GM18909 (cell line): ENCODE measurements around the gene CEP83.

Source experiments
- ATAC-seq: cut with Tn5 transposase; IDR thresholded peaks from one replicate; pipeline ENCODE4 v1.9.1; 2021; ENCODE audit warnings: mild to moderate bottlenecking; ENCODE audit not compliant: unreplicated experiment, poor library complexity

Gene CEP83

DNA sequence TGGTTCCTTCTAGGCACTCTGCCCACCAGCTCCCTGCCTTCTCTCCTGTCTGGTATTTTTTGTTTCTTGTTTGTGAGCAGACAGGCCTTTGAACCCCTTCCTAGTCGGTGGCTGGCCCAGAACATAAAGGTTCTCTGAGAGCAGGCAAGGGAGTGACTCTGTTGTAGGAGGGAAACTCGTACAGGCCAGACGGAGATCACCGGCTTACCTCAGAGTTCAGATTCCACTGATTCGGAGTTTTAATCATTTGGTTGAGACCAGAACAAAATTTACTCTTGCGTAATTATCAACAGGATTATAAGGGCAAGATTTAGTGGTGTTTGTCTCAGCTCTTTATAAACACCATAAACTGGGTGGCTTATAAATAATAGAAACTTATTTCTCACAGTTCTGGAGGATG lies 182.9 kb downstream of the CEP83 start:
- ATAC-seq = no peak

- ATAC-seq = no peak
Measured at GRCh38 chr12:94273272-94273671, 186.4 kb downstream of the CEP83 start.

GRCh38 chr12:94272280-94272679 lies 187.4 kb downstream of the CEP83 start:
- ATAC-seq = no peak

GRCh38 chr12:94271351-94271750 lies 188.3 kb downstream of the CEP83 start:
- peak; percentile 50 for ATAC-seq

DNA sequence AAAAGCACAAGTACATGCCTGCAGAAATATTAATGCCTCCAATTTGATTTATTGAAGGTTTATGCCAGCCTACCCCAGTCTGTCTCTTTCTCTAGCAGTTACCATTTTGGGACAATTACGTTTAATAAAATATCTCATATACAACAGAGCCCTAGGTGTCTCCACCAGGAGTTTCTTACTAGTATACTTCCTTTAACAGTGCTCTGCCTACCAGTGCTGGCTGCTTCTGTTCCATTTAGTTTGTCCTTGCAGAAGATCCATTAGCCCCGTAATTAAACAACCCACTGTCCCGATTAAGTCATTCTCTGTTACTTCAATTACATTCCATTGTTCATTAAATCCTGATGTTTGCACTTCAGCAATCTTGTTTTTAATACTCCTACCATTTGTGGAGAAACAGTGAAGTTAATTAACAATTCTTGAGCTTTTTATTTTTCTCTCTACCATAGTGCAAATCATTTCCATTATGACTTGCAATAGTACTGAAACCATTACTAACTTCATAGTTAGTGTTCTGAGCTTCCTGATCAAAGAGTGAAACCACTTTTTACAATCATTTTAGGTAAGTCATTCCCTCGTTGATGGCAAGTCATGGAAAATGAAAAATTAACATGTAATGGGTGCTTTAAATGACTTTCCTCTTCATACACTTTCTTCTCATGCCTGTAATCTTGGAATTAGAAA lies 190.2 kb downstream of the CEP83 start:
- ATAC-seq = peak; percentile 52

- ATAC-seq = no peak
Measured at GRCh38 chr12:94267921-94268471, 191.7 kb downstream of the CEP83 start.

GRCh38 chr12:94267537-94267872 lies 192.2 kb downstream of the CEP83 start:
- no peak for ATAC-seq

DNA sequence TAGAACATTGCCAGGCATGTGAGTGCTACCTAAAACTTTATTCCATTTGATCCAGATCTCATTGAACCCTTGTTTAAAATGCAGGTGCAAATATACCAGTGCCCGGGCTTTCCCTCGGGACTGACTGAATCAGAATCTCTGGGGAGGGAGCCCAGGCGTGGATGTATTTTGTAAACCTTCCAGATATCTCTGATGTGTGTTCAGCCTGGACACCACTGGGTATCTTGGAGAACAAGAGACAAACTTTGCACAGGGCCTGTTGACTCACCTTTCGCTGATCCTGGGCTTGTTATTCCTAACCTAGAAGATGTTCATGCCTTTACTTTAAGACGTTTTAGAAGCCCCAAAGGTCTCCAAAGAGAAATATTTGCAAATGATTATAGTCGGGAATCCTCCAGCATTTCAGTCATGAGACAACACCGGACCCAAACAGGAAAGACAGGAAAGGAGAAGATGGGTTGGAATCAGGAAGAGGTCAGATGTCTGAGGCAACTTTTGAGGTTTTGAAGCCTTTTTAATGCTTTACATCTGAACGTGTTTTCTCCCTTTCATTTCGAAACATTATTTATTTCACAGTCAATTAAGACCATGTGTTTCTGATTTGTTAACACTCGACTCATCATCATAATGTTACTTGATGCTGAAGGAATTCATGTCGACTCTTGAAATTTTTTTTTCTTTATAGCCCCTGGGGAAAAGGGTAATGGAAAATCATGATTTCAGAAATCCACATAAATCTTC lies 192.7 kb downstream of the CEP83 start:
- ATAC-seq = no peak

GRCh38 chr12:94265966-94266745 lies 193.5 kb downstream of the CEP83 start:
- no peak for ATAC-seq

DNA sequence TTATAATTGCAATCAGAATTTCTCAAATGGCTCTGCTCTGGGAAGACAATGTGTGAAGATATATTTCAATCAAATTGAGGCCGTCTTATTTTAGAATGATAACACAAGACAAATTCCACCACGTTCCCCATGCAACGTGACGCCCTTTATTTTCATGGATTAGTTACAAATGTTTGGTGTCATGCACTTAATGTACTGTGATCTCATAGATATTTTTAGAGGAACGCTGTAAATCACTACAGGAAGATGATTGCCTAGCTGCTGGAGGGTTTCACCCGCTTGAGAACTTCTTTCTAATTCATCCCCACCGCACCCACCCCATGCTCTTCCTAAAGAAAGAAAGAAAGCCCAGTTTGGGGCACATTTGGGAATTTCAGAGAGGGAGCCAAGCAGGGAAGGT lies 194.1 kb downstream of the CEP83 start:
- ATAC-seq = no peak

DNA sequence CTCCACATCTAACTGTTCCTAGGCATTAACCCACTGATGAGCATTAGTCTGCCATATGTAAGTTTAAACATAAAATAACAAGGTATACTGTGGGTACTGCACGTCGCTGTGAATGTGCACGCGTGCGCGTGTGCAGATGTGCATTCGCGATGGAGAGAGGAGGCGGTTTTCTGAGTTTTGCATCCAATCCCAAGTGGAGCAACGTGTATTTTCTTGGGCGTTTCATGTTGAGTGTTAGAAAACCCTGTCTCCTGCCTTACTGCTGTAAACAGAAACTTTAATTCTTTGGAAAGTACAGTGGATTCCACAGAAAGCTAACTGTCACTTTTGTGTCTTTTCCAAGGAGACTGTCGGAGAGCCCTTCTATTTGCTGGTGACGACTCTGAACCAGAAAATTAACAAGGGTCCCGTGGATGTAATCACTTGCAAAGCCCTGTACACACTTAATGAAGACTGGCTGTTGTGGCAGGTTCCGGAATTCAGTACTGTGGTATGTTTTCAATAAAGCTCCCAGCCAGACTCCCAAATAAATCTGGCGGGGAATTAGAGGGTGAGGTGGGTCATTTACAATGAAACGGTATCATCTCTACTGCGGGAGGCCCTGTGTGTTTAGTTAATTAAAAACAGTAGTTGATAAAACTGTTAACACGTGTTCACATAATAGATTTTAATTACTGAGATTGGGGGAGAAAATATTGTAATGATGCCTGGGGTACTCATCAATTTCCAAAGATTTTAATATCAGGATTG lies 194.8 kb downstream of the CEP83 start:
- no peak for ATAC-seq

- no peak for ATAC-seq
Measured at GRCh38 chr12:94263905-94264561, 195.6 kb downstream of the CEP83 start.

DNA sequence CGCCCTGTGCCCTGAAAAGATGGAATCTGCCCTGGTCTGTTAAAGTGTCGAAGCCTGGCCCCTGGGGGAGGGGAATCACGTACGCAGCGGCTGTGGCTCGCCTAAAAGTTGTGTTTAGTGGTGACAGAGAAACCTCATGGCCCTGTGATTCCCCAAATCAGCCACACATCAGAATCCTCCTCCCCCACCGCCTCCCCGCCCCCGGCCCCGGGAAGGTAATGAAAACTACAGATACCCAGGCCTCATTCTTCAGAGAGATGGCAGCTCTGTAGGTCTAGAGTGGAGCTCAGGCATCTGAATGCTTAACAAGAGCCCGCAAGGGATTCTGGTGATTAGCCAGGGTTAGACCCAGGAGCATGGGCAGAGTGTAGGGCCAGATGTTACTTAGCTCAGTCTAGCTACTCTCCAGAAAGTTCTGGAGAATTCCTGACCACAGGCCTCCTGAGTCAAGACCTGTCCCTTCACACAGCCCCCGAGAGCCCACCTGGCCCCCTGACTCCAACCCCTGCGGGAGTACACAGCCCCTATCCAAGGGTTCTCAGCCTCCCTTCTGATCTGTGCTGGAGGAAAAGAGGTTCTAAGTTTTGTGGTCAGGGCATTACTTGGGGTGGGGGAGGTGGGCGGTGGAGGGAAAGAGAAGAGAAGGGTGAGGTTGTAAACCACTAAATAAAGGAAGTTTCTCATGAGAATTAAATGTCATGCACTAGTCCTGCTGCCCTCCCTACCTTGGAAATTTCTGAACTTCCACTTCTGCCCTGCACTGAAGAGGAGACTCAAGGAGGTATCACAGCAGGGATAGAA lies 196.5 kb downstream of the CEP83 start:
- ATAC-seq = peak; percentile 50

DNA sequence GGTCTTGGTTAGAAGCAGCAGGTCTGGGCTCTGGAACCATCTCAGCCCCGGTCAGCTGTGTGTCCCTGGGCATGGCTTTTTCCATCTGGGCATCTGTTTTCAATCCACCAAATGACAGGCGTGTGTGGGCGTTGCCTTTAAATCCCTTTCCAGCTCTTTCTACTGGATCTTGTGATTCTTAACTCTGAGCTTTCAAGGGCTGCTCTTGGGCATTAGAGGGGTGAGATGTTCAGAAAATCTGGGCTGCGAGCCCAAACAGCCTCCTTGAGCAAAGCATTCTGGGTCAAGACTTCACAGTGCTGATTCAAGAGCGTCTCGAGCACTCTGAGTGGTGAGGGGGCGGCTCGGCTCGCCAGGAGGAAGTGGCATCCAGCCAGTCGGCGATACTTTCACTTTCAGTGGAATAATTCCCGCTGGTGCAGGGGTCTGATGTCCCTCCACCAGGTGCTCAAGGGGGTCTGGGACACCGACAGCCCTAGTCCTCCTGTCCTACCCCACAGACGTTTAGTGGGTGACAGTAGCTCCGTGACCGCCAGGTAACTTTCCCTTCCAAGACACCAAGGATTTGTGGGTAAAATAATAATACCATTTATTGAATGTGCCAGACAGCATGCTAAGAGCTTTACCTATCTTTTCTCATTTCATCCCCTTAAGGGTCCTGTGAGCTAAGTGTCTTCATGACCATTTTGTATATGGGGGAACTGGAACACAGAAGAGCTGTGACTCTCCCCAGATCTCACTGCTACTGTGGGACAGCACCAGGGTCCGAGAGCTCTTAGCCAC lies 197.2 kb downstream of the CEP83 start:
- ATAC-seq = peak; percentile 71

GRCh38 chr12:94261786-94262185 lies 197.9 kb downstream of the CEP83 start:
- no peak for ATAC-seq

- ATAC-seq = no peak
Measured at GRCh38 chr12:94261119-94261518, 198.5 kb downstream of the CEP83 start.

DNA sequence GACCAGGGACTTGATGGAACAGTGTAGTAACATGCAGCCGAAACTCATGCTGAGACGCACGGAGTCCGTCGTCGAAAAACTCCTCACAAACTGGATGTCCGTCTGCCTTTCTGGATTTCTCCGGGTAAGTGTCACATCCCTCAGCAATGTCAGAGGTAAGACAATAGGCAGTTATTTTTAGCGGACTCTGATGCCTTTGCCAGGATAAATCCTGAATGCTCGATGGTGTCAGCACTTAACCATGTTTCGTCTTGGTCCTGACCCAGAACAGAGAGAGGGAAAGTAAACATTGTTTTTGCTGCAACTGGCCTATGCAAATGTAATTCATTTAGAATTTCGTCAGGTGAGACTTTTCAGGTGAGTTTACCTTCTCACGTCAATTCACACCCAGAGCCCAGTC lies 198.9 kb downstream of the CEP83 start:
- no peak for ATAC-seq

- ATAC-seq = no peak
Measured at GRCh38 chr12:94260017-94260416, 199.7 kb downstream of the CEP83 start.
